ENCODE results near the gene ZNF543.

The ZNF543 gene

GRCh38 chr19:57348136-57348535, 27.9 kb downstream of the ZNF543 start:
- Histone ChIP-seq H3K27me3 (replicated peaks; ENCODE audit: control insufficient read depth, insufficient read depth, low read length) (no peaks in the 10 kb centered on the region), H3K4me3 (replicated peaks; ENCODE audit: low read depth, low read length) (no peak overlapping the region), H3K36me3 (ENCODE audit: control insufficient read depth, insufficient read depth, low read length) (no peaks in the 10 kb centered on the region)
- TF ChIP-seq CTCF (IDR thresholded peaks at IDR 0.05; ENCODE audit: insufficient read depth, low read length, poor library complexity, severe bottlenecking), result no peak
- DNase-seq (ENCODE audit: extremely low read depth, insufficient read length), result no peak

DNA sequence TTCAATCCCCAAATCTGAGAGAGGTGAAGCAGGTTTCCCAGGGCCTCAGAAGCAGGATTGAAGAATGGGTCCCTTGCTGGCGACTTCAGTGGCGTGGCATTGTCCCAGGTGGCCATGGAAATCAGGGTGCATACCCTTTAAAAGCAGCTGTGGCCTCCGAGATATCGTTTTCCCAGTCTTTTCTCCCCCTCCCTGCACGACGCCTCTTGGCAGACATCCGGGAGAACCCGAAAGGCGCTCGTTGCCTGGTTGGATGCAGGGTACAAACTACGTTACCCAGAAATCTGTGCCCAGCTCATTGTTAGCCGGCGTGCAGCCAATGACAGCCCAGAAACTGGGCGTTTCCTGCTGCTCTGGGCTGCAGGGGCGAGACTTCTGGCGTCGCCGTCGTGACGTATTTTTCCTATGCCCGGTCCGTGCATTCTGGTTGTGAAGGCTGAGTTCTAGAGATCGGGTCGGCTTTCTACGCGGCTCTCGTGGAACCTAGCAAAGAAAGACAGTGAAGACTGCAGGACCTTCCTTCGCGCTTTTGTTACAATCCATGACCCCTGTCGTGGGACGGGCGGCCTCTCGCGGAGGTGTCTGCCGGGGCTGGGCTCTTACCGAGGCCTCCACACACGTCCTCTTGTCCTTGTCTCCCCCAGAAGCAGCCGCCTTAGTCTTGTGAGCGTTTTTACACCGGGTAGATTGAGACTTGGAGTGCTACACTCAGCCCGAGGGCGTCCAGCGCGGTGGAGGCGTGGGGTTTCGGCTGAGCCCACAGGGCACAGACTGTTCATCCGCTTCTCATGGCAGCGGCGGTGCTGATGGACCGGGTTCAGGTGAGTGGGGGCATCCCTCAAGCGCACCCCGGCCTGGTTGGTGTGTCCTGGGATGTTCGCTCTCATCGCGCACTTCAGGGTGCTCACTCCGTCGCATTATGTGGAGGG, 30.9 kb downstream of the ZNF543 start, which contains the start of gene ZNF304:
TSS of gene ZNF304 (plus strand) at position 395 of the 929 bp plus-strand sequence. CDS start at position 789, 394 bp downstream.
- peaks cover 10% of the 10 kb centered on the region for H3K36me3 ChIP-seq (ENCODE audit: control insufficient read depth, insufficient read depth, low read length)
- peak within 1 kb of the TSS; percentile 98 for H3K4me3 ChIP-seq (replicated peaks; ENCODE audit: low read depth, low read length)
- TF ChIP-seq CTCF (IDR thresholded peaks at IDR 0.05; ENCODE audit: insufficient read depth, low read length, poor library complexity, severe bottlenecking), result no peak
- peak; percentile 81 for DNase-seq (ENCODE audit: extremely low read depth, insufficient read length)
- H3K27me3 ChIP-seq (replicated peaks; ENCODE audit: control insufficient read depth, insufficient read depth, low read length), result no peaks in the 10 kb centered on the region

GRCh38 chr19:57351867-57352266, 31.6 kb downstream of the ZNF543 start:
- DNase-seq (ENCODE audit: extremely low read depth, insufficient read length), result no peak

DNA sequence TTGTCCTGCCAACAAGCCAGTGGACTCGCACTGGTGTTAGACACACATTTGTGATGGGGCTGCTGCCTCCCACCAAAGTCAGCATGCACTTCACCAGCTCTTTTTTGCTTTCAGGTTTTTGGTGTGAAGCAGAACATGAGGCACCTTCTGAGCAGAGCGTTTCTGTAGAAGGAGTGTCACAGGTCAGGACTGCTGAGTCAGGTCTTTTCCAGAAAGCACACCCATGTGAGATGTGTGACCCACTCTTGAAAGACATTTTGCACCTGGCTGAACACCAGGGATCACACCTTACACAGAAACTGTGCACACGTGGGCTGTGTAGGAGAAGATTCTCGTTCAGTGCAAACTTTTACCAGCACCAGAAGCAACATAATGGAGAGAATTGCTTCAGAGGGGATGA, 35.6 kb downstream of the ZNF543 start:
- Histone ChIP-seq H3K4me3 (replicated peaks; ENCODE audit: low read depth, low read length) (no peak overlapping the region), H3K27me3 (replicated peaks; ENCODE audit: control insufficient read depth, insufficient read depth, low read length) (no peaks in the 10 kb centered on the region), H3K36me3 (ENCODE audit: control insufficient read depth, insufficient read depth, low read length) (peaks cover 29% of the 10 kb centered on the region)
- no peak for DNase-seq (ENCODE audit: extremely low read depth, insufficient read length)
- no peak for TF ChIP-seq CTCF (IDR thresholded peaks at IDR 0.05; ENCODE audit: insufficient read depth, low read length, poor library complexity, severe bottlenecking)

More at GRCh38 chr19:57351867-57352266, 31.6 kb downstream of the ZNF543 start:
- Histone ChIP-seq H3K4me3 (replicated peaks; ENCODE audit: low read depth, low read length) (peak overlapping the region; percentile 98), H3K27me3 (replicated peaks; ENCODE audit: control insufficient read depth, insufficient read depth, low read length) (no peaks in the 10 kb centered on the region), H3K36me3 (ENCODE audit: control insufficient read depth, insufficient read depth, low read length) (peaks cover 14% of the 10 kb centered on the region)
- TF ChIP-seq CTCF (IDR thresholded peaks at IDR 0.05; ENCODE audit: insufficient read depth, low read length, poor library complexity, severe bottlenecking), result no peak

- Histone ChIP-seq H3K4me3 (replicated peaks; ENCODE audit: low read depth, low read length) (no peak overlapping the region), H3K36me3 (ENCODE audit: control insufficient read depth, insufficient read depth, low read length) (peaks cover 29% of the 10 kb centered on the region), H3K27me3 (replicated peaks; ENCODE audit: control insufficient read depth, insufficient read depth, low read length) (no peaks in the 10 kb centered on the region)
- no peak for DNase-seq (ENCODE audit: extremely low read depth, insufficient read length)
- no peak for TF ChIP-seq CTCF (IDR thresholded peaks at IDR 0.05; ENCODE audit: insufficient read depth, low read length, poor library complexity, severe bottlenecking)
Observed at GRCh38 chr19:57357406-57357805, 37.1 kb downstream of the ZNF543 start.

Data from GM06990 (cell line).